IMR-90 (cell line): ENCODE results near the gene H2BK1.

Source experiments
- CEBPB ChIP-seq: IDR thresholded peaks from 2 replicates; pipeline ENCODE4 v1.6.1; 2012; ENCODE audit warnings: low read depth, low read length, improper control_type of control experiment
- CTCF ChIP-seq: conservative IDR thresholded peaks from 2 replicates; pipeline ENCODE4 v1.5.1; 2012; ENCODE audit warnings: mild to moderate bottlenecking, low read depth, low read length, improper control_type of control experiment

- TF ChIP-seq CTCF = no peak
- no peak for TF ChIP-seq CEBPB
Measured at GRCh38 chr7:151254851-151255250, 44.6 kb upstream of the H2BK1 start.
